DMS153 (cell line): ENCODE data around the gene CACNA1I.

Source experiments
- DNase-seq: peaks from one replicate; lab custom pipeline; 2025; lab: John Stamatoyannopoulos, UW

The CACNA1I gene

GRCh38 chr22:39669432-39669831 lies 98.9 kb downstream of the CACNA1I start:
- no peak for DNase-seq

- DNase-seq = no peak
These were observed 101.4 kb downstream of the CACNA1I start for GRCh38 chr22:39671936-39672335.

DNA sequence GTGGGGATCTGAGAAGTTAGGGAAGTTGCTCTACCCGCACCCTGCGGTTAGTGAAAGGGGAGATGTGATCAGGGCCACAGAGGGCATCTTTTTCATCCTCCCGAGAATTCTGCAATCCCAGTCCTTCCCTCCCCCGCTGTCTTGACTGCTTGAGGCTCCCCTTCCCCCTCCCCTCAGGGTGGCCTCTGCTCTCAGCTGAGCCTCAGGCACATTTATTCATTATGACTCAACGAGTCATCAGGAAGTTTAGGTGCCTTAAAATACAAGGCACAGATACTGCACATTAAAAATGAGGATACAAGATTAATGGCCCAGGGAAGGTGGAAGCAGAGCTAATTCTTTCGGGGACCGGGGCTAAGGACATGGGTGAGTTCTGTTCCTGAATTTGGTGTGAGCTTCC lies 104.0 kb downstream of the CACNA1I start:
- no peak for DNase-seq

DNA sequence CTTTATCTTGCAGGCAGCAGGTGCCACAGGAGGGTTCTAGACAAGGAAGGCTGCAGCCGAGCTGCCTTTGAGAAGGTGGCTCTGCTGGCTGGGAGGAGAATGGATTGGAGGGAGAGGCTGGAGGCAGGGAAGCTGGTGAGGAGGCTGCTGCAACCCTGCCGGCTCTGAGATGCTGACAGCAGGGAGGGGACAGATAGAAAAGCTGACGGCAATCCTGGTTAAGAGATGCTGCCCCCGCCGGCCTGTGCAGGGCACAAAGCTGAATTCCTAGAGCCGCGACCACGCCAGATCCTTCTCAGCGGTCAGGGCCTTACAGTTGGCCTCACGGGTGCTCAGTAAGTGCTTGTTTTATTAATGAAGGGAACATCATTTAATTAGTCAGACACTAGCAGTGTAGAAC lies 105.4 kb downstream of the CACNA1I start:
- DNase-seq = no peak

DNA sequence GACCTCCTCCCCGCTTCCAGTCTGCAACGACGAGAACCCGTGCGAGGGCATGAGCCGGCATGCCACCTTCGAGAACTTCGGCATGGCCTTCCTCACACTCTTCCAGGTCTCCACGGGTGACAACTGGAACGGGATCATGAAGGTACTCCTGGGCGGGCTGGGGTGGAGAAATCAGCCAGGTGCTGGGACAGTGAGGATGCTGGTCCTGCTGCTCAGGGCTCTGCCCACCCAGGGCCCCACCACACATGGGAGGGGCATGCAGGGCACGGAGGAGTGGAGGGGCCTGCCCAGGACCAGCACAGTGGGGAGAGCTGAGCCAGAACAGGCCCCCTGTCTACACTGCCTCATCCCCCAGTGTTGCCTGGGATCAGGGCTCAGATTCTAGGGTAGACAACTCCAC lies 107.4 kb downstream of the CACNA1I start:
- no peak for DNase-seq

- DNase-seq = no peak
These were observed 108.4 kb downstream of the CACNA1I start for GRCh38 chr22:39678862-39679490.

DNA sequence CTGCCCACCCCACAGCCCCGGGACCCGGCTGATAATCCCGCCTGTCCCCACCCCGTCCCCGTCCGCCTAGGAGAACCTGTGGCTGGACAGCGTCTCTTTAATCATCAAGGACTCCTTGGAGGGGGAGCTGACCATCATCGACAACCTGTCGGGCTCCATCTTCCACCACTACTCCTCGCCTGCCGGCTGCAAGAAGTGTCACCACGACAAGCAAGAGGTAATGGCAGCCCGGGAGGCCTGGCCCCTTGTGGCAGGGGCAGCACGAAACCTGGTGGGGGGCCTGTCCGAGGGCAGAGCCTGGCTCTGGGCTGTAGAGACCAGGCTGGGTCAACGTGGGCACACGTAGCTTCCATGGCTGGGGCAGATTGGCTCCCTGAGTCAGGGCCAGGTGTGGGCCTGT lies 109.1 kb downstream of the CACNA1I start:
- DNase-seq = no peak

DNA sequence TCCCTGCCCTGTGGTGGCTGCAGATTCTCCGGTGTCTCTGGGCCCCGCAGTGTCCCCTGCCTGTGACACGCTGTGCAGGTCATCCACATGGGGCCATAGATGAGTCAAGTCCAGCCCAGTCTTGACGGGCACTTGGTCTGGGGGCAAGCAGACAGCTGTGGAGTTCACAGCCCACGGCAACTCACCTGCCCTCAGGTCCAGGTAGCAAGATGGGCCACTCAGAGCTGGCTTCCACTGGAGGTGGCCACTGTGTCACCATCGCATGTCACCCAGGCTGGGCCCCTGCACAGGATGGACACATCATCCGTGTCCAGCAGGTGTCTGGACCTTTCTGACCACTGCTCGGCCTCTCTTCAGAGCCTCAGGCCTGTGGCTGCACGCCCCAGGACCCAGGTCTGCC lies 109.9 kb downstream of the CACNA1I start:
- DNase-seq = no peak

- no peak for DNase-seq
These were observed 110.7 kb downstream of the CACNA1I start for GRCh38 chr22:39681038-39681861.

- no peak for DNase-seq
These were observed 112.4 kb downstream of the CACNA1I start for GRCh38 chr22:39682994-39683393.

DNA sequence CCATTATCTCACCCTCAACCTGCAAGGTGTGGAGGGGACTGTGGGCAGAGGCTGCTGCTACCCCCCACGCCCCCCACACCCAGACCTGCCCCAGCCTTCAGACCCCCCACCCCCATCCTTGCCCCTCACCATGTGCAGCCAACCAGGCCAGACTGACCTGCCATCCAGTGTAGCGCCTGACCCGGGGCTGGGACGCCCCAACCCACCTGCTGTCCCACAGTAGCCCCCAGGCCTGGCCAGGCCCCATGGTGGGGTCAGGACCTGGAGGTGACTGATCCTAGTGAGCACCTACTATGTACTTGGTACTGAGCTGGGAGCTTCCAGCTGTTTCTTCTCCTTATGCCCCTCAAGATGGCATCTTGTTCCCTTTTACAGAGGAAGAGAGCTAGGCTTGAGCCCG lies 113.1 kb downstream of the CACNA1I start:
- DNase-seq = no peak

- DNase-seq = no peak
These were observed 114.2 kb downstream of the CACNA1I start for GRCh38 chr22:39684702-39685281.

DNA sequence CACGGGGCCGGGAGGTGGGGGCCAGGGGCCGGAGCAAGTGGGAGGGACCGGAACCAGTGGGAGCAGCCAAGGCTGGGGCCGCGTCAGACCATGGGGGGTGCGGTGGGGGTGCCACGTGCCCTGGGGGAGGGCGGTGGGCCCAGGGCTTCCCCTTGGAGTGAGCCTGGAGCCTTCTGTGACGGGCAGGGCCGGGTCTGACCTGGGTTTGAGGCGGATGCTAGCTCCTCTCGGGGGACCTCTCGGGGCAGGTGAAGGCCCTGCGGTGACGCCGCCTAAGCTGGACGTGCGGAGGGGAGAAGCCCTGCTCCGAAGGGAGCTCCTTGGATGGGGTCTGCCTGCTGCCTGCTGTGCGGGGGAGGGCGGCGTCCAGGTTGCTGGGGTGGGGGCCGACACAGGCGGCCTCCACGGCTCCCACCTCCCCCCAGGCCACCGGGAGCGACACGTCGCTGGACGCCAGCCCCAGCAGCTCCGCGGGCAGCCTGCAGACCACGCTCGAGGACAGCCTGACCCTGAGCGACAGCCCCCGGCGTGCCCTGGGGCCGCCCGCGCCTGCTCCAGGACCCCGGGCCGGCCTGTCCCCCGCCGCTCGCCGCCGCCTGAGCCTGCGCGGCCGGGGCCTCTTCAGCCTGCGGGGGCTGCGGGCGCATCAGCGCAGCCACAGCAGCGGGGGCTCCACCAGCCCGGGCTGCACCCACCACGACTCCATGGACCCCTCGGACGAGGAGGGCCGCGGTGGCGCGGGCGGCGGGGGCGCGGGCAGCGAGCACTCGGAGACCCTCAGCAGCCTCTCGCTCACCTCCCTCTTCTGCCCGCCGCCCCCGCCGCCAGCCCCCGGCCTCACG lies 115.0 kb downstream of the CACNA1I start:
- no peak for DNase-seq

- no peak for DNase-seq
These were observed 115.6 kb downstream of the CACNA1I start for GRCh38 chr22:39686178-39686620.

GRCh38 chr22:39686776-39687525 lies 116.4 kb downstream of the CACNA1I start:
- DNase-seq = no peak

DNA sequence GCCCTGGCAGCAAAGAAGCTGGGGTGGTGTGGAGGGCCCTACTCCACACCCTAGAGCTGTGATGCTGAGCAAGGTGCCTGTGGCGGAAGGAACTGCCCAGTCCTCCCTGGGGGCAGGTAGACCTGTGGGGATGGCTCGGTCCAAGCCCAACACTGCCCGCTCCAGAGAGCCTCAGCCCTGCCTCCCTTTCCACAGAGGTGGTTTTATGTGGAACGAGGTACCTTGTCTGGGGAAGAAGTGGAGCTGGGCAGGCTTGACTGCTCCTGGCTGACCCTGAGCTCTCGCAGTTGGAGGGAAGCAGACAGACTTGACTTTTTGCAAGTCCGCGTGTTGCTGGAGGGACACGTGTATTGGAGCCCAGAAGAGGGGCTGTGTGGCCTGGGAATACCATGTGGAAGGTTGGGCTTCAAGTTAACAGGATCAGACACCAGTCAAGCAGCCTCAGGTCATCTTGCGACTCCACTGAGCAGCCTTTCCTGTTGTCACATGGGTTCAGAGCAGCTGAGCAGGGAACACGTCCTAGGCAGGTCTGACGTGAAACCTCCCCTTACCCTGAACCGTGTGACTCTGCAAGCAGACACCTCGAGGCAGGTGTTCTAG lies 117.7 kb downstream of the CACNA1I start:
- DNase-seq = no peak

GRCh38 chr22:39689421-39689820 lies 118.9 kb downstream of the CACNA1I start:
- no peak for DNase-seq

DNA sequence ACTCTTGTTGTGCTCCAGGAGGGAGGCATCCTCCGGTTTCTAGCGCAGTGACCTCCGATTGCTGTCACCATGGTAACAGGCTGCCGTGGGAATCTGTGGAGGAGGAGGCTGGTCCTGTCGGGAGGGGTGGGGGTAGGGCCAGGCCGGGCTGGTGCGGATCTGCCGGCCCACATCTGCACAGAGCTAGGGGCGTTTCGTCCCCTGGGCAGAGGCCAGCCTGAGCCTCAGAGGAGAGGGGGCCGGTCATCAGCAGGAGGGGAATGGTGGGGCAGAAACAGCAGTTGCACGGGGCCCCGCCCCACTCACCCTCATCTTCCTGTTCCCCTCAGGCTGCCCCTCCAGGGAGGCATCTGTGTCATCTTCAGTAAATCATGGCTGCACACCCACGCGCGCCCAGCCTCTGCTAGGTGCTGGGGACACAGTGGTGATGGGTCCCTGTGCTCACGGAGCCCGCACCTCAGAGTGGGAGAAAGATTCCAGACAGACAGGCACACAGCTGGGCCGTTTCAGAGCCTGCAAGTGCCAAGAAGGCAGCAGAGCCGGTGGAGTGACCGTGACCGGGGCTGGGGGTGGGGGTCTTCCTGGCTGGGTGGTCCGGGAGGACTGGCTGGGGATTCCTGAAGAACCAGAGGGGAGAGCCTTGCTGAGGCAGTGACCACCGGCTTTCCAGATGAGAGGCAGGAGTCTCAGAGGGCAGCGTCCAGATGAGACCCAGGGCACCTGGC lies 120.5 kb downstream of the CACNA1I start:
- DNase-seq = no peak

GRCh38 chr22:39693943-39694500 lies 123.5 kb downstream of the CACNA1I start:
- DNase-seq = no peak

GRCh38 chr22:39697790-39698430 lies 127.4 kb downstream of the CACNA1I start:
- no peak for DNase-seq
